SK-N-SH treated with all-trans-retinoic acid at 6 μM for 48 hours (cell line): ENCODE results near the gene CEPT1.

Experiments
- ATAC-seq: fragments of 200-7000 bp; cut with Tn5 transposase; 3 replicates; pipeline ENCODE4 v1.9.1; 2020; ENCODE audit warnings: mild to moderate bottlenecking, moderate library complexity
- ARNTL ChIP-seq: fragments of 450-650 bp; formaldehyde crosslinking; IDR thresholded peaks from 2 replicates; pipeline ENCODE4 v1.5.0; 2020; ENCODE audit warnings: low read depth, mild to moderate bottlenecking, moderate library complexity, borderline replicate concordance
- BACH2 ChIP-seq: fragments of 250-450 bp; sonication (Bioruptor Pico); IDR thresholded peaks from 2 replicates; pipeline ENCODE4 v1.9.0; 2021; ENCODE audit warnings: mild to moderate bottlenecking, borderline replicate concordance
- CSDC2 ChIP-seq: fragments of 250-450 bp; sonication (Bioruptor Pico); IDR thresholded peaks from 2 replicates; pipeline ENCODE4 v1.5.0; 2020; ENCODE audit warnings: mild to moderate bottlenecking, moderate library complexity
- ESRRG ChIP-seq: fragments of 250-450 bp; sonication (Bioruptor Pico); IDR thresholded peaks from 2 replicates; pipeline ENCODE4 v1.6.1; 2021; ENCODE audit warnings: mild to moderate bottlenecking
- GLIS3 ChIP-seq: fragments of 250-450 bp; sonication (Bioruptor Pico); IDR thresholded peaks from 2 replicates; pipeline ENCODE4 v1.5.0; 2020; ENCODE audit warnings: mild to moderate bottlenecking, moderate library complexity
- ISL1 ChIP-seq: fragments of 250-450 bp; sonication (Bioruptor Pico); IDR thresholded peaks from 2 replicates; pipeline ENCODE4 v2.1.2; 2022; ENCODE audit warnings: mild to moderate bottlenecking, moderate library complexity
- OSR1 ChIP-seq: fragments of 250-450 bp; sonication (Bioruptor Pico); IDR thresholded peaks from 2 replicates; pipeline ENCODE4 v1.8.0; 2022; ENCODE audit warnings: moderate library complexity, mild to moderate bottlenecking, inconsistent platforms
- POU6F1 ChIP-seq: fragments of 250-450 bp; sonication (Bioruptor Pico); IDR thresholded peaks from 2 replicates; pipeline ENCODE4 v1.8.0; 2021; ENCODE audit warnings: low read depth, mild to moderate bottlenecking, moderate library complexity, borderline replicate concordance
- PPARA ChIP-seq: fragments of 250-450 bp; sonication (Bioruptor Pico); IDR thresholded peaks from 2 replicates; pipeline ENCODE4 v1.5.0; 2020; ENCODE audit warnings: mild to moderate bottlenecking, borderline replicate concordance
- RARB ChIP-seq: fragments of 250-450 bp; sonication (Bioruptor Pico); IDR thresholded peaks from 2 replicates; pipeline ENCODE4 v1.8.0; 2021; ENCODE audit warnings: mild to moderate bottlenecking, moderate library complexity
- SNAI2 ChIP-seq: fragments of 250-450 bp; sonication (Bioruptor Pico); IDR thresholded peaks from 2 replicates; pipeline ENCODE4 v1.5.0; 2020; ENCODE audit warnings: mild to moderate bottlenecking, moderate library complexity
- TCF4 ChIP-seq: fragments of 250-450 bp; sonication (Bioruptor Pico); IDR thresholded peaks from 2 replicates; pipeline ENCODE4 v1.8.0; 2021; ENCODE audit warnings: mild to moderate bottlenecking, moderate library complexity, borderline replicate concordance
- TOX ChIP-seq: fragments of 250-450 bp; sonication (Bioruptor Pico); IDR thresholded peaks from 2 replicates; pipeline ENCODE4 v1.8.0; 2021; ENCODE audit warnings: mild to moderate bottlenecking, moderate library complexity, borderline replicate concordance
- TSHZ2 ChIP-seq: fragments of 250-450 bp; sonication (Bioruptor Pico); IDR thresholded peaks from 2 replicates; pipeline ENCODE4 v1.5.0; 2020; ENCODE audit warnings: mild to moderate bottlenecking, moderate library complexity
- ZC3H10 ChIP-seq: fragments of 250-450 bp; sonication (Bioruptor Pico); IDR thresholded peaks from 2 replicates; pipeline ENCODE4 v1.5.1; 2021; ENCODE audit warnings: mild to moderate bottlenecking, moderate library complexity
- ZFP3 ChIP-seq: fragments of 250-450 bp; sonication (Bioruptor Pico); IDR thresholded peaks from 2 replicates; pipeline ENCODE4 v1.5.0; 2020; ENCODE audit warnings: mild to moderate bottlenecking, moderate library complexity
- ZFP30 ChIP-seq: fragments of 450-650 bp; formaldehyde crosslinking; IDR thresholded peaks from 2 replicates; pipeline ENCODE4 v1.5.0; 2022; ENCODE audit warnings: mild to moderate bottlenecking, moderate library complexity
- ZNF565 ChIP-seq: fragments of 450-650 bp; formaldehyde crosslinking; conservative IDR thresholded peaks from 2 replicates; pipeline ENCODE4 v1.5.0; 2020; ENCODE audit warnings: low read depth, mild to moderate bottlenecking, moderate library complexity
- ZNF70 ChIP-seq: fragments of 450-650 bp; formaldehyde crosslinking; IDR thresholded peaks from 2 replicates; pipeline ENCODE4 v1.5.0; 2020; ENCODE audit warnings: mild to moderate bottlenecking, moderate library complexity
- ZNF8 ChIP-seq: fragments of 450-650 bp; formaldehyde crosslinking; IDR thresholded peaks from 2 replicates; pipeline ENCODE4 v1.5.0; 2020; ENCODE audit warnings: mild to moderate bottlenecking, moderate library complexity
- TF ChIP-seq, protein P1 (sequence below): fragments of 250-450 bp; sonication (Bioruptor Pico); IDR thresholded peaks from 2 replicates; pipeline ENCODE4 v1.5.1; 2020; ENCODE audit warnings: low read depth, mild to moderate bottlenecking, moderate library complexity
- TF ChIP-seq, protein P2 (sequence below): fragments of 250-450 bp; sonication (Bioruptor Pico); IDR thresholded peaks from 2 replicates; pipeline ENCODE4 v1.5.1; 2021; ENCODE audit warnings: mild to moderate bottlenecking, moderate library complexity

CEPT1 gene

DNA sequence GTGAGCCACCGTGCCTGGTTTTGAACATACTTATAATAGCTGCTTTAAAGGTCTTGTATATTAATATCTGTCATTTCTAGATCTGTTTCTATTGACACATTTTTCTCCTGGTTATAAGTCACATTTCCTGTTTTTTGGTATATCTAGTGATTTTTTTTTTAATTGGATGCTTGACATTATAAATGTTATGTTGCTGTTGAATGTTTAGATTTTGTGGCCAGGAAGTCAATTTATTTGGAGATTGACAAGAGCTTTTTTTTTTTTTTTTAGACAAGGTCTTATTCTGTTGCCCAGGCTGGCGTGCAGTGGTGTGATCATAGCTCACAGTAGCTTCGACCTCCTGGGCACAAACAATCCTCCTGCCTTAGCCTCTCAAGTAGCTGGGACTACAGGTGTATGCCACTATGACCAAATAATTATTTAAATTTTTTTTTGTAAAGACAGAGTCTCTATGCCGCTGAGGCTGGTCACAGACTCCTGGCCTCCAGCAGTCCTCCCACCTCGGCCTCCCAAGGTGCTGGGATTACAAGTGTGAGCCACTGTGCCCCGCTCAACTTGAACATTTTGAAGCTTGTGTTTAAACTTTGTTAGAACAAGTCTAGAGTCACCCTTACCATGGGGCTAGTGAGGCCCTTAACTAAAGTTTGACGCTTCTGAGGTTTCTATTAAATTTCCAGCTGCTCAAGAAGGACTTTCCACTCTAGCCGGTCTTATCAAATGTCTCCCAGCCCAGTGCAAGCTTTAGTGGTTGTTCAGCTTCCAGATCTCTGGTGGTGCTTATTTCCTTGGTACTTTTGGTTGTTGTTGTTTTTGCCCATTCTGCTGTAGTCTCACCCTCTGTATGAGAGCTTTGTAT, 78.9 kb downstream of the CEPT1 start:
- ATAC-seq = no peak
- no peak for TF ChIP-seq CSDC2 (CRISPR knock-in tag)
- no peak for TF ChIP-seq ESRRG (CRISPR knock-in tag)
- TF ChIP-seq, protein P1, sequence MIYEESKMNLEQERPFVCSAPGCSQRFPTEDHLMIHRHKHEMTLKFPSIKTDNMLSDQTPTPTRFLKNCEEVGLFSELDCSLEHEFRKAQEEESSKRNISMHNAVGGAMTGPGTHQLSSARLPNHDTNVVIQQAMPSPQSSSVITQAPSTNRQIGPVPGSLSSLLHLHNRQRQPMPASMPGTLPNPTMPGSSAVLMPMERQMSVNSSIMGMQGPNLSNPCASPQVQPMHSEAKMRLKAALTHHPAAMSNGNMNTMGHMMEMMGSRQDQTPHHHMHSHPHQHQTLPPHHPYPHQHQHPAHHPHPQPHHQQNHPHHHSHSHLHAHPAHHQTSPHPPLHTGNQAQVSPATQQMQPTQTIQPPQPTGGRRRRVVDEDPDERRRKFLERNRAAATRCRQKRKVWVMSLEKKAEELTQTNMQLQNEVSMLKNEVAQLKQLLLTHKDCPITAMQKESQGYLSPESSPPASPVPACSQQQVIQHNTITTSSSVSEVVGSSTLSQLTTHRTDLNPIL (CRISPR knock-in tag) = no peak
- no peak for TF ChIP-seq TCF4 (CRISPR knock-in tag)
- no peak for TF ChIP-seq GLIS3 (CRISPR knock-in tag)
- no peak for TF ChIP-seq ZC3H10 (CRISPR knock-in tag)
- no peak for TF ChIP-seq ZNF565
- no peak for TF ChIP-seq TOX (CRISPR knock-in tag)
- no peak for TF ChIP-seq ZNF8
- no peak for TF ChIP-seq ZFP30
- TF ChIP-seq SNAI2 (CRISPR knock-in tag) = no peak
- TF ChIP-seq BACH2 (CRISPR knock-in tag) = no peak

GRCh38 chr1:111219557-111220286, 79.7 kb downstream of the CEPT1 start:
- ATAC-seq = no peak
- no peak for TF ChIP-seq GLIS3 (CRISPR knock-in tag)
- TF ChIP-seq, protein P1 (CRISPR knock-in tag) = no peak
- TF ChIP-seq ZNF8 = no peak
- TF ChIP-seq OSR1 (CRISPR knock-in tag) = no peak
- TF ChIP-seq ZNF565 = no peak
- TF ChIP-seq ESRRG (CRISPR knock-in tag) = no peak
- no peak for TF ChIP-seq ZFP3 (CRISPR knock-in tag)
- TF ChIP-seq, protein P2, sequence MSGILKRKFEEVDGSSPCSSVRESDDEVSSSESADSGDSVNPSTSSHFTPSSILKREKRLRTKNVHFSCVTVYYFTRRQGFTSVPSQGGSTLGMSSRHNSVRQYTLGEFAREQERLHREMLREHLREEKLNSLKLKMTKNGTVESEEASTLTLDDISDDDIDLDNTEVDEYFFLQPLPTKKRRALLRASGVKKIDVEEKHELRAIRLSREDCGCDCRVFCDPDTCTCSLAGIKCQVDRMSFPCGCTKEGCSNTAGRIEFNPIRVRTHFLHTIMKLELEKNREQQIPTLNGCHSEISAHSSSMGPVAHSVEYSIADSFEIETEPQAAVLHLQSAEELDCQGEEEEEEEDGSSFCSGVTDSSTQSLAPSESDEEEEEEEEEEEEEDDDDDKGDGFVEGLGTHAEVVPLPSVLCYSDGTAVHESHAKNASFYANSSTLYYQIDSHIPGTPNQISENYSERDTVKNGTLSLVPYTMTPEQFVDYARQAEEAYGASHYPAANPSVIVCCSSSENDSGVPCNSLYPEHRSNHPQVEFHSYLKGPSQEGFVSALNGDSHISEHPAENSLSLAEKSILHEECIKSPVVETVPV = no peak
- TF ChIP-seq ISL1 (CRISPR knock-in tag) = no peak
- no peak for TF ChIP-seq TSHZ2 (CRISPR knock-in tag)
- no peak for TF ChIP-seq ZFP30
- no peak for TF ChIP-seq TOX (CRISPR knock-in tag)
- no peak for TF ChIP-seq ZNF70
- no peak for TF ChIP-seq ZC3H10 (CRISPR knock-in tag)
- TF ChIP-seq PPARA (CRISPR knock-in tag) = no peak
- no peak for TF ChIP-seq SNAI2 (CRISPR knock-in tag)
- no peak for TF ChIP-seq BACH2 (CRISPR knock-in tag)
- TF ChIP-seq, all 23 proteins: peak for 0

DNA sequence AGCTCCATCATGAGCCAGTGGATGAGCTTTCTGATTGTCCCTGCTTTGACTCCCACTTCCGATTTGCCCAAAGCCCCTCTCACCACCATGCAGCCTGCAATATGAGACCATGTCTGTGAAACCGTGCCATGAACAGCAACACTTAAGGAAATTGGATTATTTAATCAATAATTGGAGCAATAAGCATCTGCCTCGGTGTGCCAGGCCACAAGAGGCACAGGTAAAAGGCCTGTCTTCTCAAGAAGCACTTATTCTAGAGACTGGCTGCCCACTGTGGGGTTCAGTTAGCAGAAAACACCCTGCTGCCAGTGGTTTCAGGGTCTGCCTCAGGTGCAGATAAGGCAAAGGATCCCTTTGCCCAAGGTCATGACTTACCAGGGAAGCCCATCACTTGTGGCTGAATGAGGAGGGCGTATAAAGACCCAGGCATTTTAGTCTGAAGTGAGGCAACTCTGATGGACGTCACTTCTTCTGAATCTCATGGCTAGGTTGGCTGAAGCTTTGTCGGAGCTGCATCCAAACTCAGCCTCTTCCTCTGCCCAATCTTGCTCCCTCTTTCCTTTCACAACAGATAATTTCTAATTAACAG, 80.4 kb downstream of the CEPT1 start:
- no peak for ATAC-seq
- TF ChIP-seq, protein P1 (CRISPR knock-in tag) = no peak
- no peak for TF ChIP-seq PPARA (CRISPR knock-in tag)
- TF ChIP-seq ZFP3 (CRISPR knock-in tag) = no peak
- TF ChIP-seq ARNTL (CRISPR knock-in tag) = no peak
- no peak for TF ChIP-seq ISL1 (CRISPR knock-in tag)
- TF ChIP-seq POU6F1 (CRISPR knock-in tag) = no peak
- TF ChIP-seq RARB (CRISPR knock-in tag) = no peak
